NCI-H146 (cell line): Measurements from ENCODE around the gene BCAN.
"Not testable (repeated sequence)": the region's sequence is repeated elsewhere in the genome, so short reads cannot be mapped to it uniquely, and the experiment has no call there.

Experiments used
- DNase-seq: peaks from one replicate; lab custom pipeline; 2025; lab: John Stamatoyannopoulos, UW

Gene BCAN

GRCh38 chr1:156616463-156616862 is 25.5 kb upstream of the BCAN start:
- peak; percentile 84 for DNase-seq

- peak; percentile 44 for DNase-seq
These were observed 22.9 kb upstream of the BCAN start, which contains the start of gene HAPLN2 for GRCh38 chr1:156618853-156619581. Gene HAPLN2, plus strand, starts transcription at chr1:156619415. Its CDS starts 4,076 bp downstream, at chr1:156623491.

DNA sequence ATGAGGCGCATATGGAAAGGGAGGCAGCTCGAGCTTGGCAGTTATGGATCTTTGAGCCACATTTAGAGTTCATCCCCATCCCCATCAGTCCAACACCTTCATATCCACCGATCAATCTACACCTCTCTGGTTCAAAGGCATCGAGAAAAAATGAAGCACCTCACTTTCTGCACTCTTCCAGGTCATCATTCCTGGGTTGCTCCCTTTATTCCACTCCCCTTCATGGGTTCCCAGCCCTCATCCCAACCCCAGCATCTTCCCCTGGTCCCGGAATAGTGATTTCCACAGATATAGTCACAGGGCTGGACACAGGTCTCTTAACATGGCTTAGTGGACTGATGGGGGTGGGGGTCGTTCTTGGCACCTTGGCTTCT is 22.3 kb upstream of the BCAN start:
- DNase-seq, result no peak

DNA sequence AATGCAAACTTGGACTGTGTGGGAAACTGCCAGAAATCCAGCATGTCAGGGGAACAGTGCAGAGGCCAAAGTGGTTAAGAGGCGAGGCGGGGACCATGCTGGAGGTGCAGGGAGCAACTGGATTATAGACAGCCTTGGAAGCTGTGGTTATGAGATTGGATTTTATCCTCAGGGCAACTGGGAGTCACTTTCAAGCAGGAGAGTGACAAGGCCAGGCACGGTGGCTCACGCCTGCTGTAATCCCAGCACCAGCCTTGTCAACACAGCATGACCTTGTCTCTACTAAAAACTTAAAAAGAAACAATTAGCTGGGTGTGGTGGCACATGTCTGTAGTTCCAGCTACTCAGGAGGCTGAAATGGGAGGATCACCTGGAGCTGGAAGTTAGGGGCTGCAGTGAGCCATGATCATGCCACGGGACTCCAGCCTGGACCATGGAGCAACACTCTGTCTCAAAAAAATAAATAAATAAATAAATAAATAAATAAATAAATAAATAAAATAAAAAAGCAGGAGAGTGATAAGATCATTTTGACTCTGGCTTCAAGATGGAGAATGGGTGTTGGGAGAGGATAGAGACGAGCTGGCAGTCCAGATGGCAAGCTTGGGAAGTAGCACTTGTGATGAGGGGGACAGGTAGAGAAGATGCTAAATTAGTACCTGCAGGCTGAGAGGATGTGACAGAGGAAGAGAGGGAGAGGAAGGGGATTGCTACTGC is 19.2 kb upstream of the BCAN start:
- no peak for DNase-seq

GRCh38 chr1:156623946-156624813 is 17.7 kb upstream of the BCAN start:
- peak; percentile 62 for DNase-seq

DNA sequence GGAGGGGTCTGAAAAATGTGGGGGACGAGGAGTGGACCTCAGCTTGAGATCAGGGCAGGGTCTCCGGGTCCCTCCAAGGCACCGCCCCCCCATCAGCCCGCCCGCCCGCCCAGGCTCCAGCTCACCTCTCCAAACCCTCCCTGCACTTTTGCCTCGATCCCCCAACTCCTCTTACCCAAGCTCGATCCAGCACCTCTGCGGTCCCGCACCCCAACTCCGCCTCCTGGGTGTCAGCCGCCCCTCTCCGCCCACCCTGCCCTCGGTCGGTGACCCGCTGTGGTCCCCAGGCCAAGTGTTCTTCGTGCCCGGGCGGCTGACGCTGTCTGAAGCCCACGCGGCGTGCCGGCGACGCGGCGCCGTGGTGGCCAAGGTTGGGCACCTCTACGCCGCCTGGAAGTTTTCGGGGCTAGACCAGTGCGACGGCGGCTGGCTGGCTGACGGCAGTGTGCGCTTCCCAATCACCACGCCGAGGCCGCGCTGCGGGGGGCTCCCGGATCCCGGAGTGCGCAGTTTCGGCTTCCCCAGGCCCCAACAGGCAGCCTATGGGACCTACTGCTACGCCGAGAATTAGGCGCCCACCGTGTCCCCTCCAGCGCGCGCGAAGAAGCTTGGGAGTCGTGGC is 17.0 kb upstream of the BCAN start:
- no peak for DNase-seq

DNA sequence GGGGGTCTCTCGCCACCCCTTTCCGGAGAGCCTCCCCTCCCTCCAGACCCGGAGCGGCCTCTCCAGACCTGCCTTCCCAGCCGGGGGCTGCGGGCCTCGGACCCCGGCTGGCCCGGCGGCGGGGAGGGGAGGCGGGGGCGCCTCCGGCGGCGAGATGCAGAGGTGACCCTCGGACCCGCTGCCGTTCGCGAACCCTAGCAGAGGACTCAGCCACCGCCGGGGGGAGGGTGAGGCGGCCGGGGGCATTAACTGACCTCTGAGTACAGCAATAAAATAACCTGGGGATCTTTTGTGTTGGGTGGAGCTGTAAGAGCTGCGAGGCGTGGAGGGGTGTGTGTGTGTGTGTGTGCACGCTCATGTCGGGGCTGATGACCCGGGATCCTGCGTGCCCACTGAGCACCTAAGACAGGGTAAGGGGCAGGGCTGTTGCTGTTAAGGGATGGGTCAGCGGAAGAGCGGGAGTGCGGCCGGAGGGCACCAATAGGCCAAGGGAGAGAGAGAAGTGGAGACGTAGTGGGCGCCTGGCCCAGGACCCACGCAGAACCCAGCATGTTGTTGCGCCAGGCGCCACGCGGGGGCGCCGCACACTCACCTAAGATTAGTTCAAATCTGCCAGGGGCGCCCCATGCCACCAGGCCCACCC is 16.4 kb upstream of the BCAN start:
- DNase-seq, result peak; percentile 48

GRCh38 chr1:156626079-156626438 is 15.9 kb upstream of the BCAN start:
- DNase-seq, result no peak

GRCh38 chr1:156627313-156627880 is 14.5 kb upstream of the BCAN start:
- DNase-seq, result peak; percentile 89

- DNase-seq, result no peak
These were observed 12.0 kb upstream of the BCAN start for GRCh38 chr1:156629823-156630449.

- not testable (repeated sequence) for DNase-seq
These were observed 10.8 kb upstream of the BCAN start for GRCh38 chr1:156631152-156631551.

DNA sequence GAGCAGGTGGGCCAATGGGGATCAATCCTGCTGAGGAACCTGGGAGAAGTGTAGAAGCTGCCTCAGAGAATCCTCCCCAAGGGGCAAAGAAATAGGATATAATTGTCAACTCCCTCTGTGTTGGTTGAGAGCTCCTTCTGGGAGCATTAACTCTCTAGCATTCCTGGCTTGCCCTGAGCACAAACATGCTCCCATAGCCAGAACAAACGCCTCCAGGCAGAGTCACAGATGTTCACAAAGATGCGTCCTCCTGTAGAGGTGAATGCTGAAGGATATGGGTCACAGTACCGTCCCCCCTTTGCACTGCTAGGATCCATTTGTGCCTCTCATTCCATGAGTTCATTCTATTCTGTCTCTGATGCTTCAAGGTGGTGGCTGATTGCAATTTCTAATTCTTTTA is 9.6 kb upstream of the BCAN start:
- no peak for DNase-seq

- no peak for DNase-seq
These were observed 3.5 kb upstream of the BCAN start for GRCh38 chr1:156638189-156638985.

GRCh38 chr1:156639601-156640101 is 2.3 kb upstream of the BCAN start:
- no peak for DNase-seq

- DNase-seq, result no peak
These were observed 843 bp upstream of the BCAN start for GRCh38 chr1:156640842-156641706.

GRCh38 chr1:156642265-156643048 is 540 bp downstream of the BCAN start:
- DNase-seq, result peak; percentile 46

GRCh38 chr1:156643049-156643777 is 1.3 kb downstream of the BCAN start:
- DNase-seq, result no peak
